ENCODE data around the gene SPARC. TPM values are rescaled to one million over a fixed set of nuclear protein-coding genes. Genes with fewer than 3 reads are reported as not detected.
A peak's percentile ranks its signal among the peaks of the same experiment; 100 is the strongest.

Gene SPARC, protein sequence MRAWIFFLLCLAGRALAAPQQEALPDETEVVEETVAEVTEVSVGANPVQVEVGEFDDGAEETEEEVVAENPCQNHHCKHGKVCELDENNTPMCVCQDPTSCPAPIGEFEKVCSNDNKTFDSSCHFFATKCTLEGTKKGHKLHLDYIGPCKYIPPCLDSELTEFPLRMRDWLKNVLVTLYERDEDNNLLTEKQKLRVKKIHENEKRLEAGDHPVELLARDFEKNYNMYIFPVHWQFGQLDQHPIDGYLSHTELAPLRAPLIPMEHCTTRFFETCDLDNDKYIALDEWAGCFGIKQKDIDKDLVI
- total RNA-seq, result under 1 TPM; 0.78 to 0.80 TPM
- 3.4 TPM for polyA plus RNA-seq (2013, experiment 1 of 2)
- polyA plus RNA-seq (2013, experiment 2 of 2), result 145 TPM
- total RNA-seq, result 0 to 5.0 (median 0.40) reads per million in 172 experiments

DNA sequence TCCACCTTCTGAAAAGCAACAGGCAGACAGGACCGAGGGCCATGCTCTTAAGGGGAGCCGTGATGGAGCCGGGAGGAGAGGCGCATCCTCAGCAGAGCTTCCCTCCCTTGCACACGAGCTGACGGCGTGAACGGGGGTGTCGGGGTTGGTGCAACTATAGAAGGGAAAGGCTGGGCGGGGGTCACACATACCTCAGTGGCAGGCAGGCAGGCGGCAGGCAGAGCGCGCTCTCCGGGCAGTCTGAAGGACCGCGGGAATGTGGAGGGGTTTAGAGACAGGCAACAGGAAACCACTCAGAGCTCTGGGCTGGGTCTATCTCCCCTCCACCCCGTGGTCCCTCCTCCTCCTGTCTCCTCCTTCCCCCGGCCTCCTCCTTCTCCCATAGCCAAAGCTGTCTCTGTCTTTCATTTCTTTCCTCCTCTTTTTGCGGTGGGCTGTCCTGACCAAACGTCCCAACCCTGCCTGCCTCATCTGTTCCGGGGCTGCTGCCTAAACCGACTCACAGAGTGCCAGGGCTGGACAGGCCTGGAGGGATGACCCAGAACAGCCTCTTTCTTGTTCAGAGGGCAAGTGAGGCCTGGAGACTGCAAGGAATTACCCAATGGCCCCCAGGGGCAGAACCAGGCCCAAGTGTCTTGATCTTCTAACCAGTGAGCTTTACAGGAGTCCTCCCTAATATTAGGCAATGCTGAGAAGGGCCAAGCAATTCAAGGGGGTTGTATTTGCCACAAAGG, at the start of gene SPARC:
Gene SPARC (minus strand): TSS at position 242 of the 734 bp plus-strand sequence. CDS start 10,727 bp downstream, outside the sequence.
- no peak for TF ChIP-seq CTCF (IDR thresholded peaks at IDR 0.05)
- H3K4me3 Mint-ChIP-seq, result no peak within 1 kb of the TSS
- DNase-seq, result peak in 1 of 14 experiments; percentile 6
- H3K27me3 ChIP-seq (ENCODE audit: control insufficient read depth in 1 of 2, insufficient read depth in 2 of 2, low read length in 2 of 2), result peaks cover 17 to 25% of the 10 kb centered on the region in 2 experiments
- no peak within 1 kb of the TSS for H3K27ac Mint-ChIP-seq
- H3K27me3 Mint-ChIP-seq, result peaks cover 44% of the 10 kb centered on the region
- H3K4me3 ChIP-seq (ENCODE audit: low read length), result no peak within 1 kb of the TSS
- H3K36me3 ChIP-seq (ENCODE audit: insufficient read depth, low read length), result no peaks in the 10 kb centered on the region
- no peak for ATAC-seq (ENCODE audit: poor library complexity)
- CTCF ChIA-PET, result interaction anchor here (0.6 kb wide), 1 partner anchor 20 kb away, joined by 3 read pairs; no protein-coding TSS in a partner anchor
- H3K9me3 ChIP-seq (ENCODE audit: control insufficient read depth in 1 of 2, insufficient read depth in 1 of 2, low read length in 2 of 2), result no peaks in the 10 kb centered on the region
- peaks cover 13% of the 10 kb centered on the region for H3K4me1 Mint-ChIP-seq (ENCODE audit: low read depth)
- H3K27ac ChIP-seq (ENCODE audit: low read depth in 1 of 2, low read length in 2 of 2), result no peak within 1 kb of the TSS
- H3K9me3 Mint-ChIP-seq, result no peaks in the 10 kb centered on the region
- H3K36me3 Mint-ChIP-seq (ENCODE audit: low read depth), result no peaks in the 10 kb centered on the region
- peaks cover 4% of the 10 kb centered on the region for H3K4me1 ChIP-seq (ENCODE audit: insufficient read depth, low read length)
- POLR2A ChIA-PET, result no interaction called here
- intact Hi-C loops (cut with DNase I, micrococcal nuclease), result no loop called here

GRCh38 chr5:151735646-151736045, 48.9 kb upstream of the SPARC start:
- ChIA-PET CTCF (interaction anchor here (0.5 kb wide), 1 partner anchor 33 kb away, joined by 3 read pairs; no protein-coding TSS in a partner anchor), POLR2A (no interaction called here)
- no peak for DNase-seq
- intact Hi-C loops (cut with DNase I, micrococcal nuclease), result no loop called here
- Histone ChIP-seq H3K27ac (ENCODE audit: low read depth in 1 of 2, low read length in 2 of 2) (no peak overlapping the region), H3K36me3 (ENCODE audit: insufficient read depth, low read length) (peaks cover 21% of the 10 kb centered on the region), H3K4me1 (ENCODE audit: insufficient read depth, low read length) (peaks cover 4% of the 10 kb centered on the region), H3K4me3 (ENCODE audit: low read length) (no peak overlapping the region), H3K27me3 (ENCODE audit: control insufficient read depth in 1 of 2, insufficient read depth in 2 of 2, low read length in 2 of 2) (no peaks in the 10 kb centered on the region), H3K9me3 (ENCODE audit: control insufficient read depth in 1 of 2, insufficient read depth in 1 of 2, low read length in 2 of 2) (no peaks in the 10 kb centered on the region)
- no peak for TF ChIP-seq CTCF (IDR thresholded peaks at IDR 0.05)
- Mint-ChIP-seq H3K4me3 (no peak overlapping the region), H3K27ac (no peak overlapping the region), H3K4me1 (ENCODE audit: low read depth) (peaks cover 3% of the 10 kb centered on the region), H3K36me3 (ENCODE audit: low read depth) (peaks cover 30% of the 10 kb centered on the region), H3K9me3 (no peaks in the 10 kb centered on the region), H3K27me3 (no peaks in the 10 kb centered on the region)
- ATAC-seq (ENCODE audit: poor library complexity), result no peak

DNA sequence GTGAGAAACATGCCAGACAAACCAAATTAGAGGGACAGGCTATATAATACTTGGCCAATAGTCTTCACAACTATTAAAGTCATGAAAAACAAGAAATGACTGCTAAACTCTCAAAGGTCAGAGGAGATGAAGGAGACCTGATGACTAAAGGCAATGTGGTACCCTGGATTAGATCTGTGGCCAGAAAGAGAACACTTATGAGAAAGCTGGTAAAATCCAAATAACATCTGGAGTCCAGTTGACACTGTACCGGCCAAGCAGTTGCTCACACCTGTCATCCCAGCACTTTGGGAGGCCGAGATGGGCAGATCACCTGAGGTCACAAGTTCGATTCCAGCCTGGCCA, 47.3 kb upstream of the SPARC start:
- Histone ChIP-seq H3K4me1 (ENCODE audit: insufficient read depth, low read length) (no peaks in the 10 kb centered on the region), H3K27ac (ENCODE audit: low read depth in 1 of 2, low read length in 2 of 2) (no peak overlapping the region), H3K36me3 (ENCODE audit: insufficient read depth, low read length) (peaks cover 17% of the 10 kb centered on the region), H3K4me3 (ENCODE audit: low read length) (no peak overlapping the region), H3K9me3 (ENCODE audit: control insufficient read depth in 1 of 2, insufficient read depth in 1 of 2, low read length in 2 of 2) (peaks cover 2 to 3% of the 10 kb centered on the region in 2 experiments), H3K27me3 (ENCODE audit: control insufficient read depth in 1 of 2, insufficient read depth in 2 of 2, low read length in 2 of 2) (no peaks in the 10 kb centered on the region)
- Mint-ChIP-seq H3K4me3 (no peak overlapping the region), H3K4me1 (ENCODE audit: low read depth) (no peaks in the 10 kb centered on the region), H3K9me3 (peaks cover 2% of the 10 kb centered on the region), H3K27ac (no peak overlapping the region), H3K36me3 (ENCODE audit: low read depth) (peaks cover 41% of the 10 kb centered on the region), H3K27me3 (no peaks in the 10 kb centered on the region)
- intact Hi-C loops (cut with DNase I, micrococcal nuclease), result no loop called here
- TF ChIP-seq CTCF (IDR thresholded peaks at IDR 0.05), result no peak
- ChIA-PET POLR2A (no interaction called here), CTCF (no interaction called here)
- DNase-seq (no peak), ATAC-seq (ENCODE audit: poor library complexity) (no peak)

All from CD4-positive, alpha-beta T cell (primary cell).